Choroid plexus epithelial cell (primary cell): ENCODE data around the gene TGFBR2.

Experiments
- DNase-seq: peaks from one replicate; pipeline ENCODE4 v3.0.0-alpha.2; 2010; ENCODE audit warnings: low read depth
- H3K4me3 ChIP-seq: 2 replicates; pipeline ENCODE4 v1.5.1; 2011; ENCODE audit warnings: low read depth, mild to moderate bottlenecking, control low read depth, low read length, moderate library complexity
- CTCF ChIP-seq: conservative IDR thresholded peaks from 2 replicates; pipeline ENCODE4 v1.5.1; 2011; ENCODE audit warnings: low read depth, mild to moderate bottlenecking, control low read depth, inconsistent platforms, low read length, moderate library complexity

Gene TGFBR2

GRCh38 chr3:30708472-30708871 is 102.1 kb downstream of the TGFBR2 start:
- H3K4me3 ChIP-seq = no peak overlapping the region
- no peak for DNase-seq
- no peak for TF ChIP-seq CTCF

- no peak for TF ChIP-seq CTCF
- no peak overlapping the region for H3K4me3 ChIP-seq
- DNase-seq = no peak
Observed at GRCh38 chr3:30710017-30710416, 103.6 kb downstream of the TGFBR2 start.

GRCh38 chr3:30711151-30711550 is 104.8 kb downstream of the TGFBR2 start:
- no peak for TF ChIP-seq CTCF
- no peak for DNase-seq
- no peak overlapping the region for H3K4me3 ChIP-seq

GRCh38 chr3:30711867-30712266 is 105.5 kb downstream of the TGFBR2 start:
- no peak for TF ChIP-seq CTCF

GRCh38 chr3:30712991-30713390 is 106.6 kb downstream of the TGFBR2 start:
- no peak for DNase-seq
- no peak overlapping the region for H3K4me3 ChIP-seq

More at GRCh38 chr3:30711867-30712266, 105.5 kb downstream of the TGFBR2 start:
- H3K4me3 ChIP-seq = no peak overlapping the region
- no peak for DNase-seq

GRCh38 chr3:30713885-30714503 is 107.6 kb downstream of the TGFBR2 start:
- TF ChIP-seq CTCF = no peak
- DNase-seq = no peak
- H3K4me3 ChIP-seq = no peak overlapping the region

More at GRCh38 chr3:30712991-30713390, 106.6 kb downstream of the TGFBR2 start:
- TF ChIP-seq CTCF = no peak

GRCh38 chr3:30719536-30719935 is 113.1 kb downstream of the TGFBR2 start:
- no peak for DNase-seq
- H3K4me3 ChIP-seq = no peak overlapping the region
- no peak for TF ChIP-seq CTCF
